SU-DHL-6 (cell line): ENCODE results near the gene FCGR3B.
"Not testable (repeated sequence)": the region's sequence is repeated elsewhere in the genome, so short reads cannot be mapped to it uniquely, and the experiment has no call there.

Source experiments
- EZH2phosphoT487 ChIP-seq: fragments of 200-600 bp; sonication (generic), shearing (Covaris generic); conservative IDR thresholded peaks from 2 replicates; pipeline ENCODE4 v1.6.1; 2018; ENCODE audit warnings: mild to moderate bottlenecking, antibody characterized with exemption, low read length, moderate library complexity, mixed read lengths
- TF ChIP-seq, protein P1 (sequence below): fragments of 200-600 bp; sonication (generic); IDR thresholded peaks from one replicate; pipeline ENCODE4 v1.5.1; 2017; ENCODE audit warnings: antibody characterized with exemption, mild to moderate bottlenecking, low read length, moderate library complexity; ENCODE audit not compliant: insufficient read depth, poor library complexity, severe bottlenecking

DNA sequence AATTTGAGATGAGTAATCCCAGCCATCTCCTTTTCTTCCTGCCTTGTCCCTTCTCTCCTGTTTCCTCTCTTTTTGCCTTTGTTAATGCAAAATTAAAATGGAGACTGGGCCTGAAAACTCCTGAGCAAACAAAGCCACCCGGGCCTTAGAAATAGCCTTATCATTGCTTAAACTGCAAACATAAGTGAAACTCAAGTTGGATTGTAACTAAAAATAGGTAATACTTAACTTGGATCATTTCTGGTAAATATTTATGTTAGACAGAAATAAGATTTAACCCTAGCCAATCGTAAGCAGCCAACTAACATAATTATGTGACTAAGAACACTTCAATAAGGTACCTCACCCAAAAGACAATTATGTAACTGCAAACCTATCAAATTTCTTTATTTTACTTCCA, 35.4 kb downstream of the FCGR3B start:
- TF ChIP-seq EZH2phosphoT487, result not testable (repeated sequence)
- TF ChIP-seq, protein P1, sequence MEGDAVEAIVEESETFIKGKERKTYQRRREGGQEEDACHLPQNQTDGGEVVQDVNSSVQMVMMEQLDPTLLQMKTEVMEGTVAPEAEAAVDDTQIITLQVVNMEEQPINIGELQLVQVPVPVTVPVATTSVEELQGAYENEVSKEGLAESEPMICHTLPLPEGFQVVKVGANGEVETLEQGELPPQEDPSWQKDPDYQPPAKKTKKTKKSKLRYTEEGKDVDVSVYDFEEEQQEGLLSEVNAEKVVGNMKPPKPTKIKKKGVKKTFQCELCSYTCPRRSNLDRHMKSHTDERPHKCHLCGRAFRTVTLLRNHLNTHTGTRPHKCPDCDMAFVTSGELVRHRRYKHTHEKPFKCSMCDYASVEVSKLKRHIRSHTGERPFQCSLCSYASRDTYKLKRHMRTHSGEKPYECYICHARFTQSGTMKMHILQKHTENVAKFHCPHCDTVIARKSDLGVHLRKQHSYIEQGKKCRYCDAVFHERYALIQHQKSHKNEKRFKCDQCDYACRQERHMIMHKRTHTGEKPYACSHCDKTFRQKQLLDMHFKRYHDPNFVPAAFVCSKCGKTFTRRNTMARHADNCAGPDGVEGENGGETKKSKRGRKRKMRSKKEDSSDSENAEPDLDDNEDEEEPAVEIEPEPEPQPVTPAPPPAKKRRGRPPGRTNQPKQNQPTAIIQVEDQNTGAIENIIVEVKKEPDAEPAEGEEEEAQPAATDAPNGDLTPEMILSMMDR, result not testable (repeated sequence)
